PC-3 (cell line): ENCODE results near the gene GCC2. TPM values are rescaled to one million over a fixed set of nuclear protein-coding genes. Genes with fewer than 3 reads are reported as not detected.

Experiments
- ATAC-seq: fragments of 200-7000 bp; cut with Tn5 transposase; 2 replicates; pipeline ENCODE4 v1.9.1; 2020; ENCODE audit warnings: mild to moderate bottlenecking, moderate library complexity
- BruUV-seq: library from RNA; stranded (reverse); fragments of 400-500 nt; replicated peaks from 2 replicates; lab custom pipeline; 2021; lab: Mats Ljungman, UMichigan
- CTCF ChIA-PET: fragments of 300-600 bp; sonication (Branson Sonifier 250); formaldehyde crosslinking; loops from one replicate; lab custom pipeline; 2022; ENCODE audit warnings: antibody characterized with exemption; lab: Charles Lee
- POLR2A ChIA-PET: fragments of 300-600 bp; sonication (Branson Sonifier 250); formaldehyde crosslinking; loops from one replicate; lab custom pipeline; 2022; ENCODE audit warnings: antibody characterized with exemption; ENCODE audit not compliant: unreplicated experiment; lab: Charles Lee
- DNase-seq: peaks from one replicate; pipeline ENCODE4 v3.0.0-alpha.2; 2015
- H2AFZ ChIP-seq: fragments of 300-600 bp; sonication (generic); 2 replicates; pipeline ENCODE4 v1.6.0; 2016; ENCODE audit warnings: antibody characterized with exemption, low read length
- H3F3A ChIP-seq: fragments of 300-600 bp; sonication (generic); one replicate; pipeline ENCODE4 v1.6.0; 2017; ENCODE audit warnings: antibody characterized with exemption, low read length, control low read depth, mild to moderate bottlenecking; ENCODE audit not compliant: unreplicated experiment
- H3K27ac ChIP-seq: fragments of 300-600 bp; sonication (generic); 2 replicates; pipeline ENCODE4 v1.5.1; 2016; ENCODE audit warnings: mild to moderate bottlenecking, low read length
- H3K27me3 ChIP-seq: fragments of 300-600 bp; sonication (generic); 2 replicates; pipeline ENCODE4 v1.6.1; 2016; ENCODE audit warnings: low read length, mixed read lengths
- H3K36me3 ChIP-seq: fragments of 300-600 bp; sonication (generic); 2 replicates; pipeline ENCODE4 v1.6.1; 2016; ENCODE audit warnings: low read depth, mixed run types, low read length, mixed read lengths
- H3K4me1 ChIP-seq: fragments of 300-600 bp; sonication (generic); 2 replicates; pipeline ENCODE4 v1.5.1; 2016; ENCODE audit warnings: low read length; ENCODE audit not compliant: insufficient read depth
- H3K4me2 ChIP-seq: fragments of 300-600 bp; sonication (generic); 2 replicates; pipeline ENCODE4 v1.6.0; 2016; ENCODE audit warnings: low read length
- H3K4me3 ChIP-seq: fragments of 300-600 bp; sonication (generic); 2 replicates; pipeline ENCODE4 v1.5.1; 2016; ENCODE audit warnings: mild to moderate bottlenecking, low read length, mixed read lengths
- H3K79me2 ChIP-seq: fragments of 300-600 bp; sonication (generic); 2 replicates; pipeline ENCODE4 v1.6.1; 2017; ENCODE audit warnings: low read length, mixed read lengths
- H3K9ac ChIP-seq: fragments of 300-600 bp; sonication (generic); 2 replicates; pipeline ENCODE4 v1.6.0; 2016; ENCODE audit warnings: mild to moderate bottlenecking, low read length
- H3K9me2 ChIP-seq: fragments of 300-600 bp; sonication (generic); replicated peaks from 2 replicates; pipeline ENCODE4 v1.6.1; 2016; ENCODE audit warnings: mixed run types, low read length, mixed read lengths
- H3K9me3 ChIP-seq: fragments of 300-600 bp; sonication (generic); 2 replicates; pipeline ENCODE4 v1.6.1; 2016; ENCODE audit warnings: low read length, mixed read lengths
- H4K20me1 ChIP-seq: fragments of 300-600 bp; sonication (generic); 2 replicates; pipeline ENCODE4 v1.6.1; 2016; ENCODE audit warnings: low read length, mixed read lengths
- EZH2 ChIP-seq: fragments of 300-600 bp; sonication (generic); IDR thresholded peaks from one replicate; pipeline ENCODE4 v1.6.1; 2017; ENCODE audit warnings: antibody characterized with exemption, mild to moderate bottlenecking, low read length; ENCODE audit not compliant: unreplicated experiment
- EZH2phosphoT487 ChIP-seq: fragments of 300-600 bp; sonication (generic); IDR thresholded peaks from 2 replicates; pipeline ENCODE4 v1.6.1; 2018; ENCODE audit warnings: mild to moderate bottlenecking, antibody characterized with exemption, low read length, borderline replicate concordance
- intact Hi-C: fragments of 100-400 bp; cut with micrococcal nuclease; formaldehyde crosslinking; loops from 2 replicates; pipeline ENCODE4 v1.9.0; 2023
- total RNA-seq: library from RNA; depleted of rRNA; stranded (reverse); fragments of >200 nt; gene quantifications from 2 replicates; pipeline ENCODE4 v1.2.3, GENCODE V29; 2014
- TF ChIP-seq, protein P1 (sequence below): fragments of 300-600 bp; sonication (generic); conservative IDR thresholded peaks from 2 replicates; pipeline ENCODE4 v1.5.1; 2017; ENCODE audit warnings: antibody characterized with exemption, low read depth, mild to moderate bottlenecking, low read length

The GCC2 gene
- total RNA-seq, 1 experiment from 2014 or later: 10.1 TPM

DNA sequence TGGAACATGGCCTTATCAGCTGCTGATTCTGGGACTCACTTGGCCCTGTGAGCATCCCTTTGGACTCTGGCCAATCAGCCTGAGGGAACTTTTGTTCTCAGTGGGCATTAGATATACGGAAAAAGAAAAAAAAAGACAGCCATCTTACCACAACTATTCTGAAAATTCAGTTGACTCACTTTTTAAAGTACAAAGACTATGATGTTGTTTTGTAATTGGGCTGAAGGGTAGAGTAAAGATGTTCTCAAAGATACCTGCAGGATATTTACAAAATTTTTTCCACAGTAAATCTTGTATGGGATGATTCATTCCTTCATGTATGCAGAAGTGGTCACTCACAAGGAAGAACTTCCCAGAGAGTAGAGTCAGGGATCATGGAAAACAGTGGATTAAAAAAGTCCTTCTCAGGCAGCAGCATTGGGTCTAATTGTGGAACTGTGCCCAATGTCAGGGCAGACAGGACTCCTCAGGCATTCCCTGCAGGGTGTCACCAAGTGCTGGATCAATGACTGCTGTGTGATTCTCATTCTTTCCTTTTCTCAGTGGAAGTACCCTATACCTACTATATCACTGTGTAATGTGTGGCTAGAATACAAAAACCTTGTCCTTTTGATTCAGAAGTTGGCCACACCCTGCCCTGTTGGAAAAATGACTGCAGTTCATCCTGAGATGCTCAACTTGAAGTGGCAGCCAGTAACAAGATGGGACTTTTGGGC is 35.9 kb upstream of the GCC2 start:
- ChIA-PET CTCF (no interaction called here), POLR2A (no interaction called here)
- Histone ChIP-seq H3K27me3 (no peaks in the 10 kb centered on the region), H3K36me3 (no peaks in the 10 kb centered on the region), H3F3A (no peaks in the 10 kb centered on the region), H3K9ac (peak overlapping the region; percentile 73), H3K27ac (peak overlapping the region; percentile 97), H3K4me2 (peak overlapping the region; percentile 68), H3K9me3 (no peaks in the 10 kb centered on the region), H4K20me1 (no peaks in the 10 kb centered on the region), H3K9me2 (no peaks in the 10 kb centered on the region), H3K4me1 (peaks cover 34% of the 10 kb centered on the region), H2AFZ (no peak overlapping the region), H3K4me3 (peak overlapping the region; percentile 18; the same call in 1 of the 2 replicates), H3K79me2 (no peaks in the 10 kb centered on the region)
- BruUV-seq: no TSS peak
- ATAC-seq (peak; percentile 80), DNase-seq (peak; percentile 98)
- TF ChIP-seq EZH2phosphoT487 (no peak), EZH2 (no peak)
- TF ChIP-seq, protein P1, sequence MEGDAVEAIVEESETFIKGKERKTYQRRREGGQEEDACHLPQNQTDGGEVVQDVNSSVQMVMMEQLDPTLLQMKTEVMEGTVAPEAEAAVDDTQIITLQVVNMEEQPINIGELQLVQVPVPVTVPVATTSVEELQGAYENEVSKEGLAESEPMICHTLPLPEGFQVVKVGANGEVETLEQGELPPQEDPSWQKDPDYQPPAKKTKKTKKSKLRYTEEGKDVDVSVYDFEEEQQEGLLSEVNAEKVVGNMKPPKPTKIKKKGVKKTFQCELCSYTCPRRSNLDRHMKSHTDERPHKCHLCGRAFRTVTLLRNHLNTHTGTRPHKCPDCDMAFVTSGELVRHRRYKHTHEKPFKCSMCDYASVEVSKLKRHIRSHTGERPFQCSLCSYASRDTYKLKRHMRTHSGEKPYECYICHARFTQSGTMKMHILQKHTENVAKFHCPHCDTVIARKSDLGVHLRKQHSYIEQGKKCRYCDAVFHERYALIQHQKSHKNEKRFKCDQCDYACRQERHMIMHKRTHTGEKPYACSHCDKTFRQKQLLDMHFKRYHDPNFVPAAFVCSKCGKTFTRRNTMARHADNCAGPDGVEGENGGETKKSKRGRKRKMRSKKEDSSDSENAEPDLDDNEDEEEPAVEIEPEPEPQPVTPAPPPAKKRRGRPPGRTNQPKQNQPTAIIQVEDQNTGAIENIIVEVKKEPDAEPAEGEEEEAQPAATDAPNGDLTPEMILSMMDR: no peak
- intact Hi-C loops: loop anchor here (2.0 kb wide), 1 partner anchor 36 kb away; the partner anchor contains the start of gene GCC2

DNA sequence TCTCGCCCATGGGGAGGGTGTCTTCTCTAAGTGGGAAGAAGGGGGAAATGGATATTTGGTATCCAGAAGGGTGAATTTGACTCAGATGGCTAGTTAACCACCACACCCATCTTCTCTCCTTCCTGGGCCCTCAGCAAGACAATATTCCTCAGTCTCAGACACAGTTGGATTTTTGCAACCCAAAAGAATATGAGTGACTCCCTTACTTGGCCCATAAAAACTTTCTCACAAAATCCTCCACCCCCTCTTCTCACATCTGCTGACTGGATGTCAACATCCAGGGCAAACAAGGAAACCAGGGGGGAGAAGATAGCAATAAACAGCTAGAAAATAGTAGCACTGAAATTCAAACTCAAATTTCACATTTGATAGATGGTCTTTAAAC is 35.3 kb upstream of the GCC2 start:
- Histone ChIP-seq H3K4me1 (peaks cover 34% of the 10 kb centered on the region), H3K9me2 (no peaks in the 10 kb centered on the region), H3K9me3 (no peaks in the 10 kb centered on the region), H3K4me3 (peak overlapping the region; percentile 18; the same call in 1 of the 2 replicates), H4K20me1 (no peaks in the 10 kb centered on the region), H3K79me2 (no peaks in the 10 kb centered on the region), H3K27me3 (no peaks in the 10 kb centered on the region), H3K36me3 (no peaks in the 10 kb centered on the region), H3K4me2 (peak overlapping the region; percentile 68), H3K27ac (peak overlapping the region; percentile 97), H3K9ac (peak overlapping the region; percentile 73), H2AFZ (no peak overlapping the region), H3F3A (no peaks in the 10 kb centered on the region)
- peak; percentile 43 for DNase-seq
- intact Hi-C loops: loop anchor here (2.0 kb wide), 1 partner anchor 35 kb away; the partner anchor contains the start of gene GCC2
- POLR2A ChIA-PET: no interaction called here
- BruUV-seq: no TSS peak
- TF ChIP-seq EZH2phosphoT487 (no peak), EZH2 (no peak)
- TF ChIP-seq, protein P1: no peak
- ATAC-seq: peak; percentile 6; the same call in 1 of the 2 replicates
- CTCF ChIA-PET: no interaction called here

DNA sequence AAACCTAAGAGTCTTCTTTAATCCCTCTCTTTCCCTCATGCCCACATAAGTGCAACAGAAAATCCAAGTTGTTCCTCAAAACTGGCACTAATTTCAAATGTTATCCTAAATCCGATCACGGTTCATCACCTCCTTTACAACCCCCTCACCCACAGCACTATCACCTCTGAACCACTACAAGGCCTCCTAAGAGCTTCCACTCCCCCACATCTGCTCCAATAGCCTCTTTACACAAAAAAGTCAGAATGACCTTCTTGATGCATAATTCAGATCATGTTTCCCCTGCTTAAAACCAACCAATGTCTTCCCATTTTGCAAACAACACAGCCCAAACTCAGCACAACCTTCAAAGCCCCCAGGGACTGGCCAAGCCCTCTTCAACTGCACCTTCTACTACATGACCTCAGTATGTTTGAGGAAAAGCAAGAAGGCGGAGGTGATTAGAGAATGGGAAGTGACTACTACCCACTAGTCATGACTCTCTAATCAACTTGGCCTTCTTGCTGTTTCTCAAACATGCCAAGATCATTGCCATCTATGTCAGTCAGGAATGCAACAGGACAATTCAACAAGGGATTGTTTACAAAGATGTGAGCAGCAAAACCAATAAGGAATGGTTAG is 34.6 kb upstream of the GCC2 start:
- POLR2A ChIA-PET: no interaction called here
- no TSS peak for BruUV-seq
- Histone ChIP-seq H3K27me3 (no peaks in the 10 kb centered on the region), H3K9me3 (no peaks in the 10 kb centered on the region), H3K9me2 (no peaks in the 10 kb centered on the region), H2AFZ (no peak overlapping the region), H3K27ac (peak overlapping the region; percentile 97), H3K4me3 (no peak overlapping the region), H3K4me2 (peak overlapping the region; percentile 68), H3K9ac (no peak overlapping the region; the same call in 1 of the 2 replicates), H3F3A (no peaks in the 10 kb centered on the region), H3K79me2 (no peaks in the 10 kb centered on the region), H4K20me1 (no peaks in the 10 kb centered on the region), H3K36me3 (no peaks in the 10 kb centered on the region), H3K4me1 (peaks cover 34% of the 10 kb centered on the region)
- no peak for TF ChIP-seq EZH2
- TF ChIP-seq, protein P1: no peak
- TF ChIP-seq EZH2phosphoT487: no peak
- ATAC-seq (no peak), DNase-seq (peak; percentile 68)
- intact Hi-C loops: no loop called here
- CTCF ChIA-PET: no interaction called here
